GDM1 (cell line): Measurements from ENCODE around the gene SOBP.
"Not testable (repeated sequence)": the region's sequence is repeated elsewhere in the genome, so short reads cannot be mapped to it uniquely, and the experiment has no call there.

Source experiments
- DNase-seq: peaks from one replicate; lab custom pipeline; 2025; lab: John Stamatoyannopoulos, UW

SOBP gene

GRCh38 chr6:107489636-107490565 is at the start of gene SOBP:
SOBP (plus strand) TSS chr6:107490117; CDS start chr6:107490617, 500 bp downstream.
- no peak for DNase-seq

- no peak for DNase-seq
Measured at GRCh38 chr6:107440936-107441335, 49.0 kb upstream of the SOBP start.

GRCh38 chr6:107441682-107442081 is 48.2 kb upstream of the SOBP start:
- no peak for DNase-seq

GRCh38 chr6:107442938-107443607 is 46.8 kb upstream of the SOBP start:
- no peak for DNase-seq

GRCh38 chr6:107443608-107444267 is 46.2 kb upstream of the SOBP start:
- no peak for DNase-seq

- no peak for DNase-seq
Measured at GRCh38 chr6:107444277-107444676, 45.6 kb upstream of the SOBP start.

- DNase-seq: no peak
Measured at GRCh38 chr6:107447663-107448216, 42.2 kb upstream of the SOBP start.

- no peak for DNase-seq
Measured at GRCh38 chr6:107448776-107449175, 41.1 kb upstream of the SOBP start.

GRCh38 chr6:107458672-107459282 is 31.1 kb upstream of the SOBP start:
- DNase-seq: peak; percentile 21

- DNase-seq: peak; percentile 93
Measured at GRCh38 chr6:107459283-107460082, 30.4 kb upstream of the SOBP start, which contains the start of gene PDSS2. PDSS2 (minus strand) TSS chr6:107459564; CDS start chr6:107459285, 279 bp downstream.

GRCh38 chr6:107460083-107460631 is 29.8 kb upstream of the SOBP start:
- peak; percentile 53 for DNase-seq

- no peak for DNase-seq
Measured at GRCh38 chr6:107466062-107466461, 23.9 kb upstream of the SOBP start.

- no peak for DNase-seq
Measured at GRCh38 chr6:107470364-107470763, 19.6 kb upstream of the SOBP start.

- DNase-seq: no peak
Measured at GRCh38 chr6:107473660-107474059, 16.3 kb upstream of the SOBP start.

GRCh38 chr6:107475360-107475759 is 14.6 kb upstream of the SOBP start:
- not testable (repeated sequence) for DNase-seq

- DNase-seq: not testable (repeated sequence)
Measured at GRCh38 chr6:107475826-107476225, 14.1 kb upstream of the SOBP start.

- DNase-seq: no peak
Measured at GRCh38 chr6:107479089-107479690, 10.7 kb upstream of the SOBP start.

- DNase-seq: no peak
Measured at GRCh38 chr6:107485157-107485556, 4.8 kb upstream of the SOBP start.

GRCh38 chr6:107488174-107488874 is 1.6 kb upstream of the SOBP start:
- no peak for DNase-seq
